Neural cell (in vitro differentiated cells): Measurements from ENCODE around the gene RIN2. TPM values are rescaled to one million over a fixed set of nuclear protein-coding genes. Genes with fewer than 3 reads are reported as not detected.

Experiments used
- H2AFZ ChIP-seq: fragments of 200-600, 300-800 bp; sonication (generic), shearing (Covaris generic); 2 replicates; pipeline ENCODE4 v1.6.0; 2014; ENCODE audit warnings: low read depth, mild to moderate bottlenecking, antibody characterized with exemption, low read length, moderate library complexity
- H3F3A ChIP-seq: fragments of 200-600 bp; shearing (Covaris generic); 2 replicates; pipeline ENCODE4 v1.6.1; 2016; ENCODE audit warnings: mild to moderate bottlenecking, moderate library complexity, mixed read lengths, antibody characterized with exemption, low read length; ENCODE audit not compliant: insufficient read depth, poor library complexity, severe bottlenecking
- H3K27ac ChIP-seq: fragments of 200-600, 300-800 bp; sonication (generic), shearing (Covaris generic); 2 replicates; pipeline ENCODE4 v1.5.1; 2014; ENCODE audit warnings: mild to moderate bottlenecking, low read length, moderate library complexity
- H3K27me3 ChIP-seq: fragments of 300-800, 200-600 bp; sonication (generic), shearing (Covaris generic); 2 replicates; pipeline ENCODE4 v1.6.0; 2014; ENCODE audit warnings: mild to moderate bottlenecking, low read depth, low read length, moderate library complexity; ENCODE audit not compliant: insufficient read depth
- H3K36me3 ChIP-seq: fragments of 300-800, 200-600 bp; sonication (generic), shearing (Covaris generic); 2 replicates; pipeline ENCODE4 v1.5.1; 2014; ENCODE audit warnings: mild to moderate bottlenecking, antibody characterized with exemption, low read length, moderate library complexity; ENCODE audit not compliant: insufficient read depth
- H3K4me2 ChIP-seq: fragments of 300-800, 200-600 bp; sonication (generic), shearing (Covaris generic); 2 replicates; pipeline ENCODE4 v1.6.0; 2014; ENCODE audit warnings: mild to moderate bottlenecking, low read length
- H3K4me3 ChIP-seq: fragments of 300-800, 200-600 bp; sonication (generic), shearing (Covaris generic); 2 replicates; pipeline ENCODE4 v1.5.1; 2014; ENCODE audit warnings: mild to moderate bottlenecking, low read length, moderate library complexity
- H3K79me2 ChIP-seq: fragments of 200-600 bp; shearing (Covaris generic); replicated peaks from 2 replicates; pipeline ENCODE4 v1.6.0; 2014; ENCODE audit warnings: mild to moderate bottlenecking, low read length, moderate library complexity; ENCODE audit not compliant: insufficient read depth
- H3K9ac ChIP-seq: fragments of 300-800, 200-600 bp; sonication (generic), shearing (Covaris generic); 2 replicates; pipeline ENCODE4 v1.6.1; 2016; ENCODE audit warnings: mild to moderate bottlenecking, low read length, mixed read lengths
- H3K9me2 ChIP-seq: fragments of 200-600 bp; shearing (Covaris generic); 2 replicates; pipeline ENCODE4 v1.6.1; 2016; ENCODE audit warnings: mild to moderate bottlenecking, low read length, mixed read lengths; ENCODE audit not compliant: insufficient read depth
- H3K9me3 ChIP-seq: fragments of 200-600, 300-800 bp; sonication (generic), shearing (Covaris generic); 2 replicates; pipeline ENCODE4 v1.6.1; 2016; ENCODE audit warnings: mild to moderate bottlenecking, mixed run types, low read length, moderate library complexity, mixed read lengths
- H4K20me1 ChIP-seq: fragments of 200-600 bp; shearing (Covaris generic); 2 replicates; pipeline ENCODE4 v1.6.1; 2016; ENCODE audit warnings: mild to moderate bottlenecking, mixed run types; ENCODE audit not compliant: insufficient read depth
- CTCF ChIP-seq: fragments of 450-650 bp; IDR thresholded peaks from 2 replicates; pipeline ENCODE4 v1.5.1; 2014; ENCODE audit warnings: antibody characterized with exemption, mild to moderate bottlenecking, moderate library complexity; ENCODE audit not compliant: poor library complexity, severe bottlenecking
- EP300 ChIP-seq: fragments of 450-650 bp; conservative IDR thresholded peaks from 2 replicates; pipeline ENCODE4 v1.6.1; 2014; ENCODE audit warnings: antibody characterized with exemption, mild to moderate bottlenecking, moderate library complexity; ENCODE audit not compliant: poor library complexity, severe bottlenecking
- EZH2 ChIP-seq: fragments of 200-600, 300-800 bp; shearing (Covaris generic), sonication (generic); IDR thresholded peaks from 2 replicates; pipeline ENCODE4 v1.6.1; 2014; ENCODE audit warnings: antibody characterized with exemption, low read length, borderline replicate concordance, mild to moderate bottlenecking; ENCODE audit not compliant: insufficient read depth, poor library complexity, severe bottlenecking
- MXI1 ChIP-seq: fragments of 450-650 bp; conservative IDR thresholded peaks from 2 replicates; pipeline ENCODE4 v1.6.1; 2014; ENCODE audit warnings: antibody characterized with exemption, mild to moderate bottlenecking; ENCODE audit not compliant: poor library complexity, severe bottlenecking
- POLR2AphosphoS5 ChIP-seq: IDR thresholded peaks from 2 replicates; pipeline ENCODE4 v1.6.1; 2012
- RAD21 ChIP-seq: fragments of 450-650 bp; conservative IDR thresholded peaks from 2 replicates; pipeline ENCODE4 v1.6.1; 2014; ENCODE audit warnings: antibody characterized with exemption, mild to moderate bottlenecking, moderate library complexity
- REST ChIP-seq: IDR thresholded peaks from 2 replicates; pipeline ENCODE4 v1.6.1; 2012; ENCODE audit warnings: borderline replicate concordance
- SMC3 ChIP-seq: fragments of 450-650 bp; conservative IDR thresholded peaks from 2 replicates; pipeline ENCODE4 v1.6.1; 2014; ENCODE audit warnings: antibody characterized with exemption, mild to moderate bottlenecking, moderate library complexity; ENCODE audit not compliant: poor library complexity
- TAF1 ChIP-seq: IDR thresholded peaks from 2 replicates; pipeline ENCODE4 v1.6.1; 2012; ENCODE audit warnings: low read depth
- polyA plus RNA-seq: library from polyadenylated mRNA; depleted of rRNA; stranded (reverse); fragments of >200 nt; gene quantifications from 2 replicates; pipeline ENCODE4 v1.2.3, GENCODE V29; 2014

The RIN2 gene
- polyA plus RNA-seq, 1 donor from 2014 or later, result 4.7 TPM

GRCh38 chr20:19710336-19711120 is 47.5 kb upstream of the RIN2 start:
- no peaks in the 10 kb centered on the region for H3K9me2 ChIP-seq
- no peak overlapping the region for H3K9ac ChIP-seq
- TF ChIP-seq TAF1 (no peak), EP300 (no peak), EZH2 (no peak), REST (no peak), POLR2AphosphoS5 (no peak), RAD21 (no peak), MXI1 (no peak), CTCF (no peak), SMC3 (no peak)
- H3F3A ChIP-seq, result no peaks in the 10 kb centered on the region
- no peaks in the 10 kb centered on the region for H3K27me3 ChIP-seq
- H3K36me3 ChIP-seq, result no peaks in the 10 kb centered on the region
- H3K9me3 ChIP-seq, result no peaks in the 10 kb centered on the region
- no peak overlapping the region for H2AFZ ChIP-seq
- no peak overlapping the region for H3K4me2 ChIP-seq
- no peak overlapping the region for H3K27ac ChIP-seq
- H4K20me1 ChIP-seq, result no peaks in the 10 kb centered on the region
- no peaks in the 10 kb centered on the region for H3K79me2 ChIP-seq
- H3K4me3 ChIP-seq, result no peak overlapping the region

- Histone ChIP-seq H3K4me3 (no peak overlapping the region), H3K9me2 (no peaks in the 10 kb centered on the region), H4K20me1 (no peaks in the 10 kb centered on the region), H3K9me3 (no peaks in the 10 kb centered on the region), H3K27me3 (no peaks in the 10 kb centered on the region), H3F3A (no peaks in the 10 kb centered on the region), H2AFZ (no peak overlapping the region), H3K36me3 (no peaks in the 10 kb centered on the region), H3K9ac (no peak overlapping the region), H3K79me2 (no peaks in the 10 kb centered on the region), H3K4me2 (no peak overlapping the region), H3K27ac (no peak overlapping the region)
- TF ChIP-seq MXI1 (no peak), SMC3 (no peak), TAF1 (no peak), RAD21 (no peak), EP300 (no peak), POLR2AphosphoS5 (no peak), REST (no peak), EZH2 (no peak), CTCF (no peak)
These were observed 46.9 kb upstream of the RIN2 start for GRCh38 chr20:19711126-19711525.
